Measurements from ENCODE around the gene ZNF546. TPM values are rescaled to one million over a fixed set of nuclear protein-coding genes. Genes with fewer than 3 reads are reported as not detected.

ZNF546 gene
- polyA plus RNA-seq, 3 donors = 1.1 to 1.7 (median 1.1) TPM

- 91 to 96% (median 95%) methylated on average over 22 to 24 of the region's 24 CpGs for WGBS, 3 donors
- no peak overlapping the region for H3K27ac ChIP-seq (ENCODE audit: low read depth, low read length)
Observed at GRCh38 chr19:39974377-39975155, 22.3 kb upstream of the ZNF546 start.

GRCh38 chr19:39982883-39983282 is 14.0 kb upstream of the ZNF546 start:
- WGBS, 3 donors = 98 to 100% (median 100%) methylated on average over 1 of the region's 1 CpG
- no peak overlapping the region for H3K27ac ChIP-seq (ENCODE audit: low read depth, low read length)

- no peak overlapping the region for H3K27ac ChIP-seq (ENCODE audit: low read depth, low read length)
- 83 to 96% (median 94%) methylated on average over 5 of the region's 5 CpGs for WGBS, 3 donors
Observed at GRCh38 chr19:39983695-39984300, 13.1 kb upstream of the ZNF546 start.

- no peak overlapping the region for H3K27ac ChIP-seq (ENCODE audit: low read depth, low read length)
Observed at GRCh38 chr19:39986643-39987042, 10.2 kb upstream of the ZNF546 start.

- H3K27ac ChIP-seq (ENCODE audit: low read depth, low read length) = no peak overlapping the region
Observed at GRCh38 chr19:39987167-39987566, 9.7 kb upstream of the ZNF546 start.

- 93 to 95% (median 94%) methylated on average over 1 of the region's 1 CpG for WGBS, 3 donors
- H3K27ac ChIP-seq (ENCODE audit: low read depth, low read length) = no peak overlapping the region
Observed at GRCh38 chr19:39987596-39987995, 9.3 kb upstream of the ZNF546 start.

- 90 to 100% (median 100%) methylated on average over 1 of the region's 1 CpG for WGBS, 3 donors
Observed at GRCh38 chr19:39993605-39994004, 3.3 kb upstream of the ZNF546 start.

GRCh38 chr19:39994361-39994760 is 2.5 kb upstream of the ZNF546 start:
- H3K27ac ChIP-seq (ENCODE audit: low read depth, low read length) = no peak overlapping the region

More at GRCh38 chr19:39993605-39994004, 3.3 kb upstream of the ZNF546 start:
- H3K27ac ChIP-seq (ENCODE audit: low read depth, low read length) = no peak overlapping the region

GRCh38 chr19:39995794-39996193 is 1.1 kb upstream of the ZNF546 start:
- H3K27ac ChIP-seq (ENCODE audit: low read depth, low read length) = no peak overlapping the region
- WGBS, 3 donors = 70 to 81% (median 77%) methylated on average over 1 of the region's 1 CpG

- 9 to 10% (median 9%) methylated on average over 19 of the region's 19 CpGs for WGBS, 3 donors
Observed at GRCh38 chr19:39996218-39996810, 546 bp upstream of the ZNF546 start.

GRCh38 chr19:39997638-39998216 is 867 bp downstream of the ZNF546 start:
- no peak overlapping the region for H3K27ac ChIP-seq (ENCODE audit: low read depth, low read length)
- WGBS, 3 donors = 65 to 74% (median 65%) methylated on average over 5 of the region's 5 CpGs

More at GRCh38 chr19:39996218-39996810, 546 bp upstream of the ZNF546 start:
- peak overlapping the region; percentile 29 for H3K27ac ChIP-seq (ENCODE audit: low read depth, low read length)

- WGBS, 3 donors = 93 to 98% (median 96%) methylated on average over 4 of the region's 4 CpGs
- H3K27ac ChIP-seq (ENCODE audit: low read depth, low read length) = no peak overlapping the region
Observed at GRCh38 chr19:39998501-39998900, 1.6 kb downstream of the ZNF546 start.

- no peak overlapping the region for H3K27ac ChIP-seq (ENCODE audit: low read depth, low read length)
- WGBS, 3 donors = 86 to 91% (median 87%) methylated on average over 4 of the region's 4 CpGs
Observed at GRCh38 chr19:40005691-40006272, 8.9 kb downstream of the ZNF546 start.

- no peak overlapping the region for H3K27ac ChIP-seq (ENCODE audit: low read depth, low read length)
- 69 to 90% (median 71%) methylated on average over 1 of the region's 1 CpG for WGBS, 3 donors
Observed at GRCh38 chr19:40006273-40006691, 9.4 kb downstream of the ZNF546 start.

GRCh38 chr19:40009674-40010073 is 12.8 kb downstream of the ZNF546 start:
- no peak overlapping the region for H3K27ac ChIP-seq (ENCODE audit: low read depth, low read length)

GRCh38 chr19:40013991-40014390 is 17.1 kb downstream of the ZNF546 start:
- no peak overlapping the region for H3K27ac ChIP-seq (ENCODE audit: low read depth, low read length)
- 94 to 97% (median 94%) methylated on average over 4 of the region's 4 CpGs for WGBS, 3 donors

GRCh38 chr19:40023969-40024368 is 27.1 kb downstream of the ZNF546 start:
- 84 to 94% (median 89%) methylated on average over 3 of the region's 3 CpGs for WGBS, 3 donors
- no peak overlapping the region for H3K27ac ChIP-seq (ENCODE audit: low read depth, low read length)

GRCh38 chr19:40025938-40026596 is 29.2 kb downstream of the ZNF546 start:
- 93 to 97% (median 95%) methylated on average over 4 of the region's 4 CpGs for WGBS, 3 donors
- no peak overlapping the region for H3K27ac ChIP-seq (ENCODE audit: low read depth, low read length)

GRCh38 chr19:40026597-40026970 is 29.7 kb downstream of the ZNF546 start:
- no peak overlapping the region for H3K27ac ChIP-seq (ENCODE audit: low read depth, low read length)

More at GRCh38 chr19:40026597-40026970, 29.7 kb downstream of the ZNF546 start:
- WGBS, 3 donors = 83 to 98% (median 97%) methylated on average over 5 of the region's 5 CpGs
